Chondrocyte (in vitro differentiated cells): ENCODE measurements around the gene A3GALT2. TPM values are rescaled to one million over a fixed set of nuclear protein-coding genes. Genes with fewer than 3 reads are reported as not detected.
A peak's percentile ranks its signal among the peaks of the same experiment; 100 is the strongest.

Experiments
- DNase-seq: peaks from one replicate; pipeline ENCODE4 v3.0.0; 2021; ENCODE audit warnings: mixed read lengths, low spot score
- H3K27ac Mint-ChIP-seq: one replicate; pipeline ENCODE4 v1.8.0; 2021; ENCODE audit warnings: mild to moderate bottlenecking, moderate library complexity, mixed read lengths; ENCODE audit not compliant: unreplicated experiment
- H3K27me3 Mint-ChIP-seq: 2 replicates; pipeline ENCODE4 v1.8.0; 2021; ENCODE audit warnings: low read depth, mixed read lengths
- H3K36me3 Mint-ChIP-seq: 2 replicates; pipeline ENCODE4 v1.8.0; 2021; ENCODE audit warnings: low read depth, mixed read lengths
- H3K4me1 Mint-ChIP-seq: 2 replicates; pipeline ENCODE4 v1.8.0; 2021; ENCODE audit warnings: low read depth, mild to moderate bottlenecking, mixed read lengths
- H3K4me3 Mint-ChIP-seq: one replicate; pipeline ENCODE4 v1.8.0; 2021; ENCODE audit warnings: mild to moderate bottlenecking, moderate library complexity, mixed read lengths; ENCODE audit not compliant: unreplicated experiment
- H3K9me3 Mint-ChIP-seq: 2 replicates; pipeline ENCODE4 v1.8.0; 2021; ENCODE audit warnings: low read depth, mixed read lengths
- total RNA-seq: library from RNA; stranded (reverse); gene quantifications from 3 replicates; pipeline ENCODE4 v1.2.1, GENCODE V29; 2021
- TF ChIP-seq, protein P1 (sequence below): fragments of 200-600 bp; sonication (generic); IDR thresholded peaks from 2 replicates; pipeline ENCODE4 v1.5.0; 2021; ENCODE audit warnings: antibody characterized with exemption, mild to moderate bottlenecking, moderate library complexity

The A3GALT2 gene
- total RNA-seq, 1 donor from 2014 or later, result 0.27 TPM

DNA sequence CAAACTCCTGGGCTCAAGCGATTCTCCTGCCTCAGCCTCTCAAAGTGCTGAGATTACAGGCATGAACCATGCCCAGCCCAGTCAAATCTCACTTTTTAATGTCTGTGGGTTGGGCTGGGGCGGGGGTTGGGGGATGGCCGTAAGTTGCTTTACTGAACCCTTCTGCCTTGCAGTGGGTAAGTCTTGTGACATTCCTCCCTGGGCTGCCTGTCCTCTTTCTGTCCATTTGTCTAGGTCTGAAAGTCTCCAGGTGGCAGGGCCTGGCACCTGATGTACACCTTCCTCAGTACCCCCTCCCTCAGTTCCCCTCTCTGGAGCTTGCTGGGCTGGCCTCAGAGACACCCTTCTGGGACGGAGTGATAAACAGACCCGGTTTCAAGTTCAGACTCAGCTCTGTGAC lies 51.3 kb downstream of the A3GALT2 start:
- Mint-ChIP-seq H3K4me1 (peaks cover 62% of the 10 kb centered on the region), H3K9me3 (no peaks in the 10 kb centered on the region), H3K4me3 (no peak overlapping the region), H3K27ac (no peak overlapping the region), H3K27me3 (no peaks in the 10 kb centered on the region), H3K36me3 (peaks cover 4% of the 10 kb centered on the region)
- DNase-seq, result no peak
- TF ChIP-seq, protein P1, sequence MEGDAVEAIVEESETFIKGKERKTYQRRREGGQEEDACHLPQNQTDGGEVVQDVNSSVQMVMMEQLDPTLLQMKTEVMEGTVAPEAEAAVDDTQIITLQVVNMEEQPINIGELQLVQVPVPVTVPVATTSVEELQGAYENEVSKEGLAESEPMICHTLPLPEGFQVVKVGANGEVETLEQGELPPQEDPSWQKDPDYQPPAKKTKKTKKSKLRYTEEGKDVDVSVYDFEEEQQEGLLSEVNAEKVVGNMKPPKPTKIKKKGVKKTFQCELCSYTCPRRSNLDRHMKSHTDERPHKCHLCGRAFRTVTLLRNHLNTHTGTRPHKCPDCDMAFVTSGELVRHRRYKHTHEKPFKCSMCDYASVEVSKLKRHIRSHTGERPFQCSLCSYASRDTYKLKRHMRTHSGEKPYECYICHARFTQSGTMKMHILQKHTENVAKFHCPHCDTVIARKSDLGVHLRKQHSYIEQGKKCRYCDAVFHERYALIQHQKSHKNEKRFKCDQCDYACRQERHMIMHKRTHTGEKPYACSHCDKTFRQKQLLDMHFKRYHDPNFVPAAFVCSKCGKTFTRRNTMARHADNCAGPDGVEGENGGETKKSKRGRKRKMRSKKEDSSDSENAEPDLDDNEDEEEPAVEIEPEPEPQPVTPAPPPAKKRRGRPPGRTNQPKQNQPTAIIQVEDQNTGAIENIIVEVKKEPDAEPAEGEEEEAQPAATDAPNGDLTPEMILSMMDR, result no peak

DNA sequence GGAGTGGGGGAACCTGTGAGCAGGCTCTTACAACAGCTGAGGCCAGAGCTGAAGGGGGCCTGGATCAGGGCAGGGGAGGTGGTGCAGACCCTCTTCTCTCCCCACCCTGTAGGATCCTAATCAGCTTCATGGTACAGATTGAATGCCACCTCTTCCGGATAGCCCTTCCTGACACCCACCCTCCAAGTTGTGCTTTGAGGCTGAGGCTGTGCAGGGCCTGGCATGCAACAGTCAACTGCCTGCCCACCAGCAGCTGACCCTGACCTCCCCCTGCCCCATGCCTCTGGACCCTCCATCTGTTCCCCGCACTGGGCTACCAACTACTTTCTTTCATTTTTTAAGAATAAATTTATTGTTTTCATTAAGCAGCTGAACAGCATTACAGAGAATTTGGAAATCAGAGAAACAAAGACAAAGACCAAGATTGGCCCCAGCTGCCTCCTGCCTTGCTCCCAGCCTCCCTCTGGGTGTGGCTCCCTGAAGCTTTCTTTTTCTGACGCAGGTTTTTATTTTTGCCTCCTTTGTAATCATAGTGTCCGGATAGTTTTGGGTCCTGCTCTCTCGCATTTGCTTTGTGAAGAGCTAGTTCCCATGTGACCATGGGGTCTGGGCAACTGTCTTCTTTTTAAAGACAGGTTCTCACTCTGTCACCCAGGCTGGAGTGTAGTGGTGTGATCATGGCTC lies 51.8 kb downstream of the A3GALT2 start:
- Mint-ChIP-seq H3K9me3 (no peaks in the 10 kb centered on the region), H3K4me1 (peaks cover 65% of the 10 kb centered on the region), H3K4me3 (no peak overlapping the region), H3K36me3 (peaks cover 4% of the 10 kb centered on the region), H3K27ac (no peak overlapping the region), H3K27me3 (no peaks in the 10 kb centered on the region)
- no peak for DNase-seq
- TF ChIP-seq, protein P1, result no peak

DNA sequence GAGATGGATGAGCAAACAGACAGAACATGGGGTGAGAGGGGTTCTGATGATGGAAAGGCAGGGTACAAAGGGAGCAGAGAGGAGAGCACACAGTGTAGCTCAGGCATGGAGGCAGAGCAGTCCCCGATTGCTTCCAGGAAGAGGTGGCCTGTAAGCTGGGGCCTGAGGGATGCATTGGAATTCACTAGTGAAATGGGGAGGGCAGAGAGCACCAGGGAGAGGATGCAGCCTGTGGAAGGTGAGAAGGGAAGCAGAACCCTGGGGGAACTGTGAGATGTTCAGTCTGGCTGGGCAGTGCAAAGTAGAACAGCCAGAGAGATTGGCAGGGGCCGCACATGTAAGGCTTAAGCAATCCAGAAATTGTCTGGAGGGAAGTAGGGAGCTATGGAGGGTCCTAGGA lies 52.4 kb downstream of the A3GALT2 start:
- TF ChIP-seq, protein P1, result no peak
- H3K27me3 Mint-ChIP-seq, result no peaks in the 10 kb centered on the region
- peak overlapping the region; percentile 81 for H3K27ac Mint-ChIP-seq
- H3K36me3 Mint-ChIP-seq, result peaks cover 4% of the 10 kb centered on the region
- H3K9me3 Mint-ChIP-seq, result no peaks in the 10 kb centered on the region
- H3K4me3 Mint-ChIP-seq, result peak overlapping the region; percentile 10
- peaks cover 71% of the 10 kb centered on the region for H3K4me1 Mint-ChIP-seq
- DNase-seq, result no peak

GRCh38 chr1:33267468-33268205 lies 53.3 kb downstream of the A3GALT2 start:
- H3K27me3 Mint-ChIP-seq, result no peaks in the 10 kb centered on the region
- H3K4me3 Mint-ChIP-seq, result no peak overlapping the region
- H3K27ac Mint-ChIP-seq, result peak overlapping the region; percentile 32
- DNase-seq, result no peak
- TF ChIP-seq, protein P1, result no peak
- peaks cover 5% of the 10 kb centered on the region for H3K36me3 Mint-ChIP-seq
- no peaks in the 10 kb centered on the region for H3K9me3 Mint-ChIP-seq
- peaks cover 74% of the 10 kb centered on the region for H3K4me1 Mint-ChIP-seq

GRCh38 chr1:33266766-33267165 lies 54.1 kb downstream of the A3GALT2 start:
- TF ChIP-seq, protein P1, result no peak
- Mint-ChIP-seq H3K27me3 (no peaks in the 10 kb centered on the region), H3K4me3 (no peak overlapping the region), H3K9me3 (no peaks in the 10 kb centered on the region), H3K36me3 (peaks cover 7% of the 10 kb centered on the region), H3K4me1 (peaks cover 74% of the 10 kb centered on the region), H3K27ac (no peak overlapping the region)
- DNase-seq, result no peak
